HG03378 (cell line): ENCODE measurements around the gene DEPDC4.
"Not testable (repeated sequence)": the region's sequence is repeated elsewhere in the genome, so short reads cannot be mapped to it uniquely, and the experiment has no call there.

Experiments
- ATAC-seq: cut with Tn5 transposase; IDR thresholded peaks from one replicate; pipeline ENCODE4 v1.9.1; 2021; ENCODE audit warnings: mild to moderate bottlenecking, moderate library complexity; ENCODE audit not compliant: unreplicated experiment

The DEPDC4 gene

DNA sequence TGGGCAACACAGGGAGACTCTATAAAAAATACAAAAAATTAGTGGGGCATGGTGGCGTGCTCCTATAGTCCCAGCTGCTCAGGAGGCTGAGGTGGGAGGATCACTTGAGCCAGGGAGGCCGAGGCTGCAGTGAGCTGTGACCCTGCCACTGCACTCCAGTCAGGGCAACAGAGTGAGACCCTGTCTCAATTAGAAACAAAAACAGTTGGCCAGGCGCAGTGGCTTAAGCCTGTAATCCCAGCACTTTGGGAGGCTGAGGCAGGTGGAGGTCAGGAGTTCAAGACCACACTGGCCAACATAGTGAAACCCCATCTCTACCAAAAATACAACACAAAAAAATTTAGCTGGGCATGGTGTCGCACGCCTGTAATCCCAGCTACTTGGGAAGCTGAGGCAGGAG lies 1.8 kb downstream of the DEPDC4 start:
- not testable (repeated sequence) for ATAC-seq

GRCh38 chr12:100263131-100263530 lies 3.7 kb downstream of the DEPDC4 start:
- ATAC-seq: no peak

GRCh38 chr12:100258127-100258526 lies 8.8 kb downstream of the DEPDC4 start:
- ATAC-seq: no peak

GRCh38 chr12:100254876-100255275 lies 12.0 kb downstream of the DEPDC4 start:
- ATAC-seq: no peak

DNA sequence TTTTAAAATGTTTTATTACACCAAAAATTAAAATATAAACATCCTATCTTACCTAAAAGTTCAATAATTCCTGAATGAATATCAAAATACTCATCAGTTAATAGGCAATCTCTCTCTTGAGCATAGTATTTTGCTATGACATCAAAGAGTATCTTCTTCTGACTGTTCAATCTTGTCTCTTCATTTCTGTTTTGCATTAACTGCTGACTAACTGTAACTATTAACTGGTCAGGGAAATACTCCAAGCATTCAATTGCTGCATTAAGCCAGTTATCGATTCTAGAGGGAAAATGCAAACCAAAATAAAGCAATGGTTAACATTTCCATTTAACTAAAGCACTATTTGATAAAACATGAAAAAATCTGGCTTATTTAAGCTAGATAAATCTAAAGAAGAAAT lies 13.4 kb downstream of the DEPDC4 start:
- no peak for ATAC-seq

DNA sequence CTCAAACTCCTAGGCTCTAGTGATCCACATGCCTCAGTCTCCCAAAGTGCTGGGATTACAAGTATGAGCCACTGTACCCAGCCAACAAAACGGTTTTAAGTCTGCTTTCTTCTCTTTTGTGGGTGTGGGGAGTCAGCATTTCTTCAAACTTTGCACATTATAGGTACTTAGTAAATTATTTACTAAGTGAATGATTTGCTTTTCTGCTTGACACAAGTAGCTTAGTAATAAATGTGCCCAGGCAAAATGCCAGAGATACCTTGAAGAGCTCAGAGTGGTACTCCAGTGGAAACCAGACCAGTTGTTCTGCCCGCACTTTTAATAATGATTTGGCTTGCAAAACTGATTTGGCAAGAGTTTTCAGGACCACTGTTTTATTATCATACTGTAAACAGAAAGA lies 15.0 kb downstream of the DEPDC4 start:
- ATAC-seq: no peak

- ATAC-seq: no peak
Observed at GRCh38 chr12:100249941-100250340, 16.9 kb downstream of the DEPDC4 start.

GRCh38 chr12:100248886-100249285 lies 18.0 kb downstream of the DEPDC4 start:
- no peak for ATAC-seq

- no peak for ATAC-seq
Observed at GRCh38 chr12:100247765-100248164, 19.1 kb downstream of the DEPDC4 start.

- ATAC-seq: no peak
Observed at GRCh38 chr12:100243137-100243536, 23.7 kb downstream of the DEPDC4 start.

GRCh38 chr12:100239589-100239988 lies 27.3 kb downstream of the DEPDC4 start:
- ATAC-seq: no peak

DNA sequence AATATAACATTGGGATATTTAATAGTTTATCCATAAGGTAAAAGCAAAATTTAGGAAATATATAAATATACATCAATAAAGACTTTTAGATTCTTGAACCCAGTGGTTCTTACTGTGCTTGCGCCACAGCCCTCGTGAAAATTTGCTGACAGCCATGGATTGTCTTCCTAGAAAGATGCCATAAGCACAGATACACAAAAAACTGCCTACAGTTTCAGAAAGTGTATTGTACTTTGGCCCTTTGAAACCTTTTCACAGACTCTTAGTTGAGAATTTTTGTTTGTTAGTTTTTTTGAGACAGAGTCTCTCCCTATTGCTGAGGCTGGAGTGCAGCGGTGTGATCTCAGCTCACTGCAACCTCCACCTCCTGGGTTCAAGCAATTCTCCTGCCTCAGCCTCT lies 28.1 kb downstream of the DEPDC4 start:
- no peak for ATAC-seq

GRCh38 chr12:100234591-100235304 lies 32.1 kb downstream of the DEPDC4 start:
- ATAC-seq: peak; percentile 69

- ATAC-seq: no peak
Observed at GRCh38 chr12:100234166-100234565, 32.7 kb downstream of the DEPDC4 start.

DNA sequence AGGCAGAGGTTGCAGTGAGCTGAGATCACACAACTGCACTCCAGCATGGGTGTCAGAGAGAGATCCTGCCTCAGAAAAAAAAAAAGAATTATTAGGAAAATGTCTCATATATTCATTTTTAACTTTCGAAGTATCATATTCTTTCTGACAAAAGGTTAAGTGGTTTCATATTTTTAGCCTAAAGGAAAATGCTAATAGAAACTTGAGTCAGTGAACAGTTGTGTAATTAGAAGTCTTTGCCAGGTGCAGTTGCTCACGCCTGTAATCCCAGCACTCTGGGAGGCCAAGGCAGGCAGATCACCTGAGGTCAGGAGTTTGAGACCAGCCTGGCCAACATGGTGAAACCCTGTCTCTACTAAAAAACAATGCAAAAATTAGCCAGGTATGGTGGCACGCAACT lies 35.0 kb downstream of the DEPDC4 start:
- not testable (repeated sequence) for ATAC-seq

GRCh38 chr12:100229876-100230275 lies 37.0 kb downstream of the DEPDC4 start:
- no peak for ATAC-seq

- no peak for ATAC-seq
Observed at GRCh38 chr12:100229036-100229635, 37.7 kb downstream of the DEPDC4 start.

GRCh38 chr12:100225491-100225890 lies 41.4 kb downstream of the DEPDC4 start:
- no peak for ATAC-seq

DNA sequence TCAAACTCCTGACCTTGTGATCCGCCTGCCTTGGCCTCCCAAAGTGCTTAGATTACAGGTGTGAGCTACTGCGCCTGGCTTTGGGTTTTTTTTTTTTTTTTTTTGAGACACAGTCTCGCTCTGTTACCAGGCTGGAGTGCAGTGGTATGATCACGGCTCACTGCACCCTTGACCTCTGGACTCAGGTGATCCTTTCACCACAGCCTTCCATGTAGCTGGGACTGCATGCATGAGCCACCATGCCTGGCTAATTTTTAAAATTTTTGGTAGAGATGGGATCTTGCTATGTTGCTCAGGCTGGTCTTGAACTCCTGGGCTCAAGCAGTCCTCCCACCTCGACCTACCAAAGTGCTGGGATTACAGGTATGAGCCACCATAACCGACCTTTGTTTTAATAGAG lies 44.7 kb downstream of the DEPDC4 start:
- not testable (repeated sequence) for ATAC-seq

DNA sequence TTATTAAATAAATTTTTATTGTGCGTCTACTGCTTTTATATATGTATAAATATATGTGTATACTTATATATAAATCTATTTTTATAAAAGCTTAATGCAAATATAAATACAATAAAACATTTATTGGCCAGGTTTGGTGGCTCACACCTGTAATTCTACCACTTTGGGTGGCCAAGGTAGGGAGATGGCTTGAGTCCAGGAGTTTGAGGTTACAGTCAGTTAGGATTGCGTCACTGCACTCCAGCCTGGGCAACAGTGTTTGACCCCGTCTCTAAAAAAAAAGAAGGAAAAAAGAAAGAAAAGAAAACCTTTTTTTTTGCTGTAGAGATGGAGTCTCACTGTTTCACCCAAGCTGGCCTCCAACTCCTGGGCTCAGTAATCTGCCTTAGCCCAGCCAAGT lies 45.4 kb downstream of the DEPDC4 start:
- ATAC-seq: no peak

DNA sequence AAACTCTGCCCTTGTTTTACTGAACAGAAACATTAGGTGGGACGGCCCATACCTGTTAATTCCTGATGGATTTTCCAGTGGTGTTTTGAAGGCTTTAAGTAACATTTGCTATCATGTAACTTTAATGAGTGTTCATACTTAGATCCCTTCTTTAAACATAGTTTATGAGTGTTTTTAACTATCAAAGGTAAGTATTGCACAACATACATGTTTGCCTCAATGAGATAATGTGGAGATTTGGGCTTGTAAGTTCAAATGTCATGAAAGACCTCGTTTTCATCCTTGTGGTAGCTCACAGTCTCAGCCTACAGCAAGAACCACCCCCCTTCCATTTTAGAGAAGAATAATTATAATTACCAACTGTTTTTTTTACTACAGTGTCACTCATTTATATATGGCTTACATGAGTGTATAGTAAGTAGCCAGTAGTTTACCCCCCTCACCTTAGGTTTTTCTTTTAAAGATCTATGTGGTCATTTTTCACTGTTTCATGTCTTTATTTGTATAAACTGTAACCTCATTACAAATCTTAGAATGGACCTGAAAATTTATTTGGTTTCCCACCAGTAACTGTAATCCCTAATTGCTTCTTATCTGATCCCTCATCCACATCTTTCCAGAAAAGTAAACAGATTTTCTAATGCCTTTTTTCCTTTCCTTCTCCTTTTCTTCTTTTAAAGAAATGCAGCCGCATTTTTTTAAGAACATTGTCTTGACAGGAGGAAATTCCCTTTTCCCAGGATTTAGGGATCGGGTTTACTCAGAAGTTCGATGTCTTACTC lies 47.4 kb downstream of the DEPDC4 start:
- no peak for ATAC-seq

DNA sequence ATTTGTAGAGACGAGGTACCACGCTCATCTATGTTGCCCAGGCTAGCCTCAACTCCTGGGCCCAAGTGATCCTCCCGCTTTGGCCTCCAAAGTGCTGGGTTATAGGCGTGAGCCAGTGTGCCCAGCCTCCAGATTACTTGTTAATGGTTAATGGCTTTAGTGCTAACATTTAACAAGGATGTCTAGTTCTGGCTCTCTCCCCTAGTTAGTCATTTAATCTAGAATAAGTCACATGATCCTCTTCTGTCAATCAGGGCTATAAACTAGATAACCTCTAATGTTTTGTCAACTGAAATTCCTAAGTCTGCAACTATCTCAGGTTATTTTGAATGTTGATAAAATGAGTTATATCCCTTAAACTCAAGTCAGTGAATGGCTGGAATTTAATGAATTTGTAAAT lies 50.5 kb downstream of the DEPDC4 start:
- no peak for ATAC-seq
